SK-N-SH treated with all-trans-retinoic acid at 6 μM for 48 hours (cell line): ENCODE measurements around the gene SLC39A2.

ENCODE experiments used
- BACH2 ChIP-seq: fragments of 250-450 bp; sonication (Bioruptor Pico); IDR thresholded peaks from 2 replicates; pipeline ENCODE4 v1.9.0; 2021; ENCODE audit warnings: mild to moderate bottlenecking, borderline replicate concordance
- SNAI2 ChIP-seq: fragments of 250-450 bp; sonication (Bioruptor Pico); IDR thresholded peaks from 2 replicates; pipeline ENCODE4 v1.5.0; 2020; ENCODE audit warnings: mild to moderate bottlenecking, moderate library complexity

GRCh38 chr14:20989787-20990600 is 9.1 kb upstream of the SLC39A2 start, which contains the start of gene METTL17:
- TF ChIP-seq SNAI2 (CRISPR knock-in tag): 0 out of 2 replicates have a peak, but pooled peaks have one; percentile 9
- TF ChIP-seq BACH2: no peak
